Measurements from ENCODE around the gene KCNB1. TPM values are rescaled to one million over a fixed set of nuclear protein-coding genes. Genes with fewer than 3 reads are reported as not detected.
A peak's percentile ranks its signal among the peaks of the same experiment; 100 is the strongest.

Gene KCNB1
- total and polyA plus RNA-seq, 2 donors (not counting 1 experiment from before 2014, with no cell fraction given), result under 0.01 to 0.07 TPM

DNA sequence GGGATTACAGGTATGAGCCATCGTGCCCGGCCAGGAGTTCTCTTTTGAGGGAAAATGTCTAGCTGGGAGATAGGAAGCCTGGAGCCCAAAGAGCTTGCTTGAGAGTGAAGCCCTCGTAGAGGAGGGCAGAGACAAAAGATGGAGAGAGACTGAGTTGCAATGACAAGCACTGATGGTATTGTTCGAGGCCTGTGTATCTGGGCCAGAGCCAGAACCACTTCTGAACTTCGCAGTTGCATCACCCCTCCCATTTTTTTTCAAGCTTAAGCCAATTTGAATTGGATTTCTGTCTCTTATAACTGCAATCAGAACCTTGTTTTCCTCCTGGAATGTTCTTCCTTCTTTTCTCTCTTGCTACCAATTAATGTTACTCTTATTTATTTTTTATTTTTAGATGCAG is 83.1 kb downstream of the KCNB1 start:
- Histone ChIP-seq H3K4me2 (ENCODE audit: extremely low read depth, insufficient read depth, low read length) (no peak overlapping the region), H3K4me1 (ENCODE audit: control insufficient read depth, extremely low read depth, insufficient read depth, low read length) (no peaks in the 10 kb centered on the region), H3K79me2 (ENCODE audit: control insufficient read depth, insufficient read depth, low read length) (no peaks in the 10 kb centered on the region), H3K9me3 (ENCODE audit: control insufficient read depth, insufficient read depth, low read depth, low read length) (no peaks in the 10 kb centered on the region), H3K27me3 (ENCODE audit: control insufficient read depth, insufficient read depth, low read length) (peaks cover 3% of the 10 kb centered on the region), H2AFZ (ENCODE audit: low read length) (no peak overlapping the region), H4K20me1 (ENCODE audit: control insufficient read depth, extremely low read depth, insufficient read depth, low read length) (no peaks in the 10 kb centered on the region), H3K4me3 (replicated peaks in 1 of 4; ENCODE audit: control extremely low read depth in 1 of 4, insufficient read depth in 1 of 4, low read depth in 3 of 4, low read length in 4 of 4) (no peak overlapping the region), H3K36me3 (ENCODE audit: control insufficient read depth, insufficient read depth, low read length) (no peaks in the 10 kb centered on the region), H3K27ac (ENCODE audit: insufficient read depth, low read length) (no peak overlapping the region), H3K9ac (ENCODE audit: insufficient read depth, low read length) (no peak overlapping the region)
- peak; percentile 17 to 20 for DNase-seq (ENCODE audit: low read depth in 2 of 2)
- no peak for TF ChIP-seq CTCF (conservative IDR thresholded peaks at IDR 0.05 in 1 of 2, IDR thresholded peaks at IDR 0.05 in 1 of 2; ENCODE audit: low read depth in 1 of 2, low read length in 2 of 2)
- no peak for TF ChIP-seq EZH2 (IDR thresholded peaks at IDR 0.05; ENCODE audit: low read length, missing control alignments)

DNA sequence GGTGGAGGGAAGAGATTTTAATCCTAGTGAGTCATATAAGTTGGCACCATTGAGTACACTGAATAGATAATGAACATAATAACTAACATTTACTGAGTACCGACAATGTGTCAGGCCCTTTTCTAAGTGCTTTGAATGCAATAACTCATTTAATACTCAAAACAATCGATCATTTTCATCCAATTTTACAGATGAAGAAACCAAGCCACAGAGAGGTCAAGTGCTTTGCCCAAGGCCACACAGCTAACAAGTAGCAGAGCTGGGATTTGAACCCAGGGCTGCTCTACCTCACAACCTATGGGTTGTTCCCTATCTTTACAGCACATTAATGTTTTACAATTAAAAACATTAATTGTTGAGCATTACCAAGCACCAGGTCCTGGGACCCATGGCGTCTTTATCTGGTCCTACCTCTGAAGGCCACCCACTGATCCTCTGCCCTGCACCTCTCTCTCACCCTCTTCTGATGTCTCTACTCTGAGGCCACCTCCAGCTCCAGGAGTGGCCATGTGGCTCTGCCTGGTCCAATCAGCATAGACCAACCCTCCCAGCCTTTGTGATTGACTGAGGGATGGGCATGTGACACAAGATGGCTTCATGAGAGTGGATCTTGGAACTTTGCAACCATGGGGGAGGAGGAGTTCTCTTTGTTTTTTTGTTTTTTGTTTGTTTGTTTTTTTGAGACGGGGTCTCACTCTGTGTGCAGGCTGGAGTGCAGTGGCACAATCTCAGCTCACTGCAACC is 83.9 kb downstream of the KCNB1 start:
- no peak for TF ChIP-seq CTCF (conservative IDR thresholded peaks at IDR 0.05 in 1 of 2, IDR thresholded peaks at IDR 0.05 in 1 of 2; ENCODE audit: low read depth in 1 of 2, low read length in 2 of 2)
- TF ChIP-seq EZH2 (IDR thresholded peaks at IDR 0.05; ENCODE audit: low read length, missing control alignments), result no peak
- Histone ChIP-seq H3K79me2 (ENCODE audit: control insufficient read depth, insufficient read depth, low read length) (no peaks in the 10 kb centered on the region), H3K9me3 (ENCODE audit: control insufficient read depth, insufficient read depth, low read depth, low read length) (no peaks in the 10 kb centered on the region), H3K4me3 (replicated peaks in 1 of 4; ENCODE audit: control extremely low read depth in 1 of 4, insufficient read depth in 1 of 4, low read depth in 3 of 4, low read length in 4 of 4) (no peak overlapping the region), H3K27me3 (ENCODE audit: control insufficient read depth, insufficient read depth, low read length) (peaks cover 7% of the 10 kb centered on the region), H3K4me2 (ENCODE audit: extremely low read depth, insufficient read depth, low read length) (no peak overlapping the region), H2AFZ (ENCODE audit: low read length) (no peak overlapping the region), H3K4me1 (ENCODE audit: control insufficient read depth, extremely low read depth, insufficient read depth, low read length) (no peaks in the 10 kb centered on the region), H3K27ac (ENCODE audit: insufficient read depth, low read length) (no peak overlapping the region), H3K36me3 (ENCODE audit: control insufficient read depth, insufficient read depth, low read length) (no peaks in the 10 kb centered on the region), H3K9ac (ENCODE audit: insufficient read depth, low read length) (no peak overlapping the region), H4K20me1 (ENCODE audit: control insufficient read depth, extremely low read depth, insufficient read depth, low read length) (no peaks in the 10 kb centered on the region)
- no peak for DNase-seq (ENCODE audit: low read depth in 2 of 2)

DNA sequence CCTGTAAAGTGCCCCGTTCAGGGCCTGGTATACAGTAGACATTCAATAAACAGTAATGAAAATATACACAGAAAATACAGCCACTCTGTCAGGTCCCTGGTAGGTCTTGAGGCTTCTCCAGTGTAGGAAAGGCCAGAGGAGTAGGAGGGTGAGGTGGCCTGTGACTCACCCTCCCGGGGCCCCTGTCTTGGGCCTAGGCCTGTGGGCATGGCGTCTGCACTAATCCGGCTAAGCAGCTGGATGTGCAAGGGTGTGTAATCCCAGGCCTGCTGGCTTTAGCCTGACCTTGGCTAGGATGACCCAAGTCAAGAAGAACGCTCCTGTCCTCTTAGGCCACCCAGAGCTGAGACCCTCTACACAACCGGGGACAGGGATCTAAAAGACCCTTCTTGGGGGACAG is 84.9 kb downstream of the KCNB1 start:
- TF ChIP-seq EZH2 (IDR thresholded peaks at IDR 0.05; ENCODE audit: low read length, missing control alignments) (no peak), CTCF (conservative IDR thresholded peaks at IDR 0.05 in 1 of 2, IDR thresholded peaks at IDR 0.05 in 1 of 2; ENCODE audit: low read depth in 1 of 2, low read length in 2 of 2) (no peak)
- DNase-seq (ENCODE audit: low read depth in 2 of 2), result peak; percentile 28 to 34
- Histone ChIP-seq H3K9me3 (ENCODE audit: control insufficient read depth, insufficient read depth, low read depth, low read length) (no peaks in the 10 kb centered on the region), H2AFZ (ENCODE audit: low read length) (no peak overlapping the region), H3K79me2 (ENCODE audit: control insufficient read depth, insufficient read depth, low read length) (no peaks in the 10 kb centered on the region), H3K4me2 (ENCODE audit: extremely low read depth, insufficient read depth, low read length) (no peak overlapping the region), H3K4me1 (ENCODE audit: control insufficient read depth, extremely low read depth, insufficient read depth, low read length) (no peaks in the 10 kb centered on the region), H3K9ac (ENCODE audit: insufficient read depth, low read length) (no peak overlapping the region), H3K4me3 (replicated peaks in 1 of 4; ENCODE audit: control extremely low read depth in 1 of 4, insufficient read depth in 1 of 4, low read depth in 3 of 4, low read length in 4 of 4) (no peak overlapping the region), H3K27me3 (ENCODE audit: control insufficient read depth, insufficient read depth, low read length) (peaks cover 12% of the 10 kb centered on the region), H3K36me3 (ENCODE audit: control insufficient read depth, insufficient read depth, low read length) (no peaks in the 10 kb centered on the region), H3K27ac (ENCODE audit: insufficient read depth, low read length) (no peak overlapping the region), H4K20me1 (ENCODE audit: control insufficient read depth, extremely low read depth, insufficient read depth, low read length) (no peaks in the 10 kb centered on the region)

Data from fibroblast of lung (primary cell).